Neural progenitor cell (in vitro differentiated cells): Measurements from ENCODE around the gene FAM185A. TPM values are rescaled to one million over a fixed set of nuclear protein-coding genes. Genes with fewer than 3 reads are reported as not detected.
"Not testable (repeated sequence)": the region's sequence is repeated elsewhere in the genome, so short reads cannot be mapped to it uniquely, and the experiment has no call there.

Experiments
- DNase-seq: peaks from one replicate; pipeline ENCODE4 v3.0.0-alpha.2; 2016; ENCODE audit warnings: low spot score
- H2AFZ ChIP-seq: fragments of 200-600 bp; sonication (generic); replicated peaks from 2 replicates; pipeline ENCODE4 v1.6.1; 2016; ENCODE audit warnings: antibody characterized with exemption
- H3F3A ChIP-seq: fragments of 200-600 bp; sonication (generic); 2 replicates; pipeline ENCODE4 v1.6.1; 2016; ENCODE audit warnings: antibody characterized with exemption, low read depth
- H3K27ac ChIP-seq: fragments of 200-600 bp; sonication (generic); 2 replicates; pipeline ENCODE4 v1.5.1; 2016; ENCODE audit warnings: mild to moderate bottlenecking
- H3K27me3 ChIP-seq: fragments of 200-600 bp; sonication (generic); 2 replicates; pipeline ENCODE4 v1.6.1; 2016; ENCODE audit warnings: mild to moderate bottlenecking, moderate library complexity
- H3K36me3 ChIP-seq: fragments of 200-600 bp; sonication (generic); 2 replicates; pipeline ENCODE4 v1.5.1; 2016
- H3K4me1 ChIP-seq: fragments of 200-600 bp; sonication (generic); 2 replicates; pipeline ENCODE4 v1.6.1; 2016; ENCODE audit warnings: mixed run types
- H3K4me2 ChIP-seq: fragments of 200-600 bp; sonication (generic); 2 replicates; pipeline ENCODE4 v1.6.1; 2016
- H3K4me3 ChIP-seq: fragments of 200-600 bp; sonication (generic); 2 replicates; pipeline ENCODE4 v1.5.1; 2016
- H3K79me2 ChIP-seq: fragments of 200-600 bp; sonication (generic); 2 replicates; pipeline ENCODE4 v1.6.1; 2016; ENCODE audit warnings: low read depth
- H3K9ac ChIP-seq: fragments of 200-600 bp; sonication (generic); 2 replicates; pipeline ENCODE4 v1.6.1; 2016
- H3K9me3 ChIP-seq: fragments of 200-600 bp; sonication (generic); 2 replicates; pipeline ENCODE4 v1.5.1; 2016; ENCODE audit warnings: low read depth
- H4K20me1 ChIP-seq: fragments of 200-600 bp; sonication (generic); 2 replicates; pipeline ENCODE4 v1.6.1; 2016; ENCODE audit warnings: low read depth
- H3K27ac Mint-ChIP-seq: 3 replicates; pipeline ENCODE4 v1.8.0; 2021; ENCODE audit warnings: mixed read lengths
- H3K27me3 Mint-ChIP-seq: 2 replicates; pipeline ENCODE4 v1.8.0; 2022; ENCODE audit warnings: low read depth, mild to moderate bottlenecking, inconsistent platforms, moderate library complexity, mixed read lengths; ENCODE audit not compliant: insufficient read depth
- H3K36me3 Mint-ChIP-seq: 3 replicates; pipeline ENCODE4 v1.8.0; 2021; ENCODE audit warnings: mixed read lengths
- H3K4me1 Mint-ChIP-seq: 3 replicates; pipeline ENCODE4 v1.8.0; 2021; ENCODE audit warnings: mixed read lengths
- H3K4me3 Mint-ChIP-seq: 3 replicates; pipeline ENCODE4 v1.8.0; 2021; ENCODE audit warnings: mild to moderate bottlenecking, moderate library complexity, mixed read lengths
- H3K9me3 Mint-ChIP-seq: 3 replicates; pipeline ENCODE4 v1.8.0; 2020; ENCODE audit warnings: mixed read lengths
- total RNA-seq: library from RNA; depleted of rRNA; stranded (reverse); fragments of >200 nt; gene quantifications from 2 replicates; pipeline ENCODE4 v1.2.3, GENCODE V29; 2015; ENCODE audit warnings: low replicate concordance

Gene FAM185A
- total RNA-seq, 1 donor from 2014 or later, result 19.9 TPM

- not testable (repeated sequence) for H3K4me1 ChIP-seq, H3K9ac ChIP-seq, H3K27me3 Mint-ChIP-seq, H3F3A ChIP-seq, H3K4me3 Mint-ChIP-seq, H3K27me3 ChIP-seq, H3K4me3 ChIP-seq, H3K27ac ChIP-seq, H3K79me2 ChIP-seq, H3K4me2 ChIP-seq, H3K36me3 ChIP-seq, H4K20me1 ChIP-seq, H3K9me3 Mint-ChIP-seq, DNase-seq, H2AFZ ChIP-seq, H3K9me3 ChIP-seq, H3K27ac Mint-ChIP-seq, H3K4me1 Mint-ChIP-seq
- peaks cover 14% of the 10 kb centered on the region for H3K36me3 Mint-ChIP-seq
These were observed 32.1 kb downstream of the FAM185A start for GRCh38 chr7:102780926-102781325.

- not testable (repeated sequence) for H3K27me3 Mint-ChIP-seq, DNase-seq, H3K27ac ChIP-seq, H3K9ac ChIP-seq, H3K9me3 ChIP-seq, H3K4me3 Mint-ChIP-seq, H3K36me3 Mint-ChIP-seq, H3F3A ChIP-seq, H3K36me3 ChIP-seq, H3K27me3 ChIP-seq, H3K27ac Mint-ChIP-seq, H3K79me2 ChIP-seq, H3K4me2 ChIP-seq, H2AFZ ChIP-seq, H3K9me3 Mint-ChIP-seq, H3K4me1 Mint-ChIP-seq, H3K4me3 ChIP-seq, H4K20me1 ChIP-seq, H3K4me1 ChIP-seq
These were observed 40.0 kb downstream of the FAM185A start for GRCh38 chr7:102788770-102789169.

GRCh38 chr7:102790364-102791100 is 41.7 kb downstream of the FAM185A start:
- not testable (repeated sequence) for H3K36me3 Mint-ChIP-seq, H3F3A ChIP-seq, H3K27me3 Mint-ChIP-seq, H4K20me1 ChIP-seq, H3K9ac ChIP-seq, H3K4me1 ChIP-seq, H3K27ac Mint-ChIP-seq, H3K27ac ChIP-seq, DNase-seq, H3K27me3 ChIP-seq, H2AFZ ChIP-seq, H3K79me2 ChIP-seq, H3K9me3 Mint-ChIP-seq, H3K4me2 ChIP-seq, H3K36me3 ChIP-seq, H3K4me1 Mint-ChIP-seq, H3K9me3 ChIP-seq, H3K4me3 Mint-ChIP-seq, H3K4me3 ChIP-seq

GRCh38 chr7:102791367-102791766 is 42.6 kb downstream of the FAM185A start:
- H3K4me2 ChIP-seq, H3K9me3 Mint-ChIP-seq, H3K36me3 Mint-ChIP-seq, H3K27ac ChIP-seq, H3K4me1 ChIP-seq, H3K4me3 ChIP-seq, H3K4me1 Mint-ChIP-seq, H3K9me3 ChIP-seq, H3K4me3 Mint-ChIP-seq, H3K79me2 ChIP-seq, H3K27ac Mint-ChIP-seq, H3K36me3 ChIP-seq, H3K27me3 Mint-ChIP-seq, H3K9ac ChIP-seq, H2AFZ ChIP-seq, H4K20me1 ChIP-seq, H3K27me3 ChIP-seq, H3F3A ChIP-seq, DNase-seq: not testable (repeated sequence)

- H3F3A ChIP-seq, H3K9me3 Mint-ChIP-seq: not testable (repeated sequence)
These were observed 43.0 kb downstream of the FAM185A start for GRCh38 chr7:102791831-102792230.

GRCh38 chr7:102794567-102794966 is 45.8 kb downstream of the FAM185A start:
- not testable (repeated sequence) for H3K36me3 Mint-ChIP-seq, H3K27me3 Mint-ChIP-seq, H3K79me2 ChIP-seq, H3F3A ChIP-seq, H2AFZ ChIP-seq, H3K27ac Mint-ChIP-seq, H3K9me3 ChIP-seq, H3K4me2 ChIP-seq, H4K20me1 ChIP-seq, H3K4me3 ChIP-seq, H3K9ac ChIP-seq, H3K36me3 ChIP-seq, H3K4me1 Mint-ChIP-seq, DNase-seq, H3K27me3 ChIP-seq, H3K9me3 Mint-ChIP-seq, H3K4me3 Mint-ChIP-seq, H3K27ac ChIP-seq, H3K4me1 ChIP-seq

More at GRCh38 chr7:102791831-102792230, 43.0 kb downstream of the FAM185A start:
- not testable (repeated sequence) for H2AFZ ChIP-seq, H3K9me3 ChIP-seq, DNase-seq, H3K9ac ChIP-seq, H4K20me1 ChIP-seq, H3K27ac Mint-ChIP-seq, H3K79me2 ChIP-seq, H3K4me2 ChIP-seq, H3K27me3 Mint-ChIP-seq, H3K4me3 Mint-ChIP-seq, H3K27me3 ChIP-seq, H3K4me3 ChIP-seq, H3K36me3 ChIP-seq, H3K36me3 Mint-ChIP-seq, H3K4me1 Mint-ChIP-seq, H3K27ac ChIP-seq, H3K4me1 ChIP-seq

- not testable (repeated sequence) for H3K4me3 ChIP-seq, H3K79me2 ChIP-seq, H3K27me3 ChIP-seq, H3K27ac ChIP-seq, DNase-seq, H3K4me1 Mint-ChIP-seq, H3K36me3 Mint-ChIP-seq, H2AFZ ChIP-seq, H3K9ac ChIP-seq, H4K20me1 ChIP-seq, H3K36me3 ChIP-seq, H3K4me3 Mint-ChIP-seq, H3K9me3 ChIP-seq, H3K4me1 ChIP-seq, H3K27me3 Mint-ChIP-seq, H3K4me2 ChIP-seq, H3F3A ChIP-seq, H3K27ac Mint-ChIP-seq
- peaks cover 14% of the 10 kb centered on the region for H3K9me3 Mint-ChIP-seq
These were observed 47.3 kb downstream of the FAM185A start for GRCh38 chr7:102795987-102796595.
